ENCODE measurements around the gene TERC.
"Not testable (repeated sequence)": the region's sequence is repeated elsewhere in the genome, so short reads cannot be mapped to it uniquely, and the experiment has no call there.

TERC gene

DNA sequence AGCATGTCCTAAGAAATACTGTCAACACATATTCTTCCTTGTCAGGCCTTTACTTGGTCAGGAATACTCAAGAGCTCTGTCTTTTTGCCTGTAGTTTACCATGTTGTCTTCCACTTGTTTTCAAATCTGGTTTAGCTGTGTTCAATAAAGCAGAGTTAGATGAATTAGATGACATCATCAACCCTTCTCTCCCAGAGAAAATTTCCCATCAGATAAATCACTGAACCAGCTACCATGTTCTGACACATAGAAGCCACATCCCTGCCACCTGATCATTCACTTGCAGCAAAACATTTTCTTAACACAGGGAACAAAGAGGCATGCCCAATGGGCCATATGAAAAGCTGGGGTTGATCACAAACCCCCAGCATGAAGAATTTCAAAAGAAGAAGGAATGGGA, 42.1 kb downstream of the TERC start:
- TF ChIP-seq, protein P1, sequence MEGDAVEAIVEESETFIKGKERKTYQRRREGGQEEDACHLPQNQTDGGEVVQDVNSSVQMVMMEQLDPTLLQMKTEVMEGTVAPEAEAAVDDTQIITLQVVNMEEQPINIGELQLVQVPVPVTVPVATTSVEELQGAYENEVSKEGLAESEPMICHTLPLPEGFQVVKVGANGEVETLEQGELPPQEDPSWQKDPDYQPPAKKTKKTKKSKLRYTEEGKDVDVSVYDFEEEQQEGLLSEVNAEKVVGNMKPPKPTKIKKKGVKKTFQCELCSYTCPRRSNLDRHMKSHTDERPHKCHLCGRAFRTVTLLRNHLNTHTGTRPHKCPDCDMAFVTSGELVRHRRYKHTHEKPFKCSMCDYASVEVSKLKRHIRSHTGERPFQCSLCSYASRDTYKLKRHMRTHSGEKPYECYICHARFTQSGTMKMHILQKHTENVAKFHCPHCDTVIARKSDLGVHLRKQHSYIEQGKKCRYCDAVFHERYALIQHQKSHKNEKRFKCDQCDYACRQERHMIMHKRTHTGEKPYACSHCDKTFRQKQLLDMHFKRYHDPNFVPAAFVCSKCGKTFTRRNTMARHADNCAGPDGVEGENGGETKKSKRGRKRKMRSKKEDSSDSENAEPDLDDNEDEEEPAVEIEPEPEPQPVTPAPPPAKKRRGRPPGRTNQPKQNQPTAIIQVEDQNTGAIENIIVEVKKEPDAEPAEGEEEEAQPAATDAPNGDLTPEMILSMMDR (IDR thresholded peaks at IDR 0.05): no peak
- TF ChIP-seq ZFX (IDR thresholded peaks at IDR 0.05; ENCODE audit: borderline replicate concordance): no peak
- no peak overlapping the region for H3K27ac ChIP-seq

DNA sequence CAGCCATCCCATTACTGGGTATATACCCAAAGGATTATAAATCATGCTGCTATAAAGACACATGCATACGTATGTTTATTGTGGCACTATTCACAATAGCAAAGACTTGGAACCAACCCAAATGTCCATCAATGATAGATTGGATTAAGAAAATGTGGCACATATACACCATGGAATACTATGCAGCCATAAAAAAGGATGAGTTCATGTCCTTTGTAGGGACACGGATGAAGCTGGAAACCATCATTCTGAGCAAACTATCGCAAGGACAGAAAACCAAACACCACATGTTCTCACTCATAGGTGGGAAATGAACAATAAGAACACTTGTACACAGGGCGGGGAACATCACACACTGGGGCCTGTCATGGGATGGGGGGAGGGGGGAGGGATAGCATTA, 46.4 kb downstream of the TERC start:
- not testable (repeated sequence) for H3K27ac ChIP-seq

All from 22Rv1 (cell line).